Activated CD4-positive, alpha-beta T cell treated with anti-CD3 and anti-CD28 coated beads, Interleukin-2, amount 50 U/mL, for 16 hours (primary cell): ENCODE measurements around the gene BPIFA1.
A peak's percentile ranks its signal among the peaks of the same experiment; 100 is the strongest.

Experiments used
- DNase-seq: peaks from one replicate; pipeline ENCODE4 v3.0.0-alpha.2; 2020

Gene BPIFA1

DNA sequence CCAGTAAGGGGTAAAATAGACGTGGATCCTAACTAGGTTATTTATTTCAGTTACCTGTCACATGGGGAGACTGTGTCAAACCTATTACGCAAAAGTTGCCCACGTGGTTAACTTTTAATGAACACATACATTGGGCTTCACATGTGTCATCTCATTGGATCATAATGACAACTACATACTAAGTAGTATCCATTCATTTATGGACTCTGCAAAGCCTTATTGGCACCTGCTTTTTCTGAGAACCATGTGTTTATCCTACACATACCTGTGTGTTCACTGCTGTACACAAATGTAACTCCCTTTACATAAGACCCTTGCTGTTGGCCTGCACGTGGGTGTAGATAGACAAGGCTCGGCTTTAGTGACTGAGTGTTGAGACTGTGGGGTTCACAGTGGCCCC, 5.1 kb downstream of the BPIFA1 start:
- DNase-seq: no peak

DNA sequence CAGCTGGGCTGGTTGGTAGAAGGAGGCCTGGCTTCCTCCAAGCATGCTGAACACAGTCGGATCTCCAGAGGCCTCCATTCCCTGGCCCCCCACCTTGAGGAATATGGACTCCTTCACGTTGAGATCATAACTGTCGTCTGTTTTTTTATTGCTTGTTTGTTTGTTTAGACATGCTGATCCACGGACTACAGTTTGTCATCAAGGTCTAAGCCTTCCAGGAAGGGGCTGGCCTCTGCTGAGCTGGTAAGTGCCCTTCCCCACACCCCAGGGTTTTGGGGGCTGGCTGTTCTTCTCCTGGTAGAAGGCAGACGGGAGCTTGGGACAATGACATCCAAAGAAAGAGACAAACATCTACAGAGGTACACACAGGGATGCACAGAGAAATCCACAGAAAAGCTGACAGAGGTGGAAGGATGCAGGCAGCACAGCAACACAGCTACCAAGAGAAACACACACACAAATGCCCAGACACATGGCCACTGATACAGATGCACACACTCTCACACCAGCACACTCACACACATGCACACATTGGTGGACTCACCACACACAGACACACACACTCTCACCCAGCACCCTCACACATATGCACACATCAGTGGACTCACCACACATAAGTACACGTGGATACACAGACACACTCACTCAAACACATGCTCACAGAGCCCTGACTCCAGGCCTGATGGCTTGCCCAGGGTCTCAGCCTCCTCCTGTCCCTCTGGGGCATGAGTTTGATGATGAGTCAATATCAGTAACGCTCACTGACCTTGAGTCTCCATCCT, 6.7 kb downstream of the BPIFA1 start:
- no peak for DNase-seq

DNA sequence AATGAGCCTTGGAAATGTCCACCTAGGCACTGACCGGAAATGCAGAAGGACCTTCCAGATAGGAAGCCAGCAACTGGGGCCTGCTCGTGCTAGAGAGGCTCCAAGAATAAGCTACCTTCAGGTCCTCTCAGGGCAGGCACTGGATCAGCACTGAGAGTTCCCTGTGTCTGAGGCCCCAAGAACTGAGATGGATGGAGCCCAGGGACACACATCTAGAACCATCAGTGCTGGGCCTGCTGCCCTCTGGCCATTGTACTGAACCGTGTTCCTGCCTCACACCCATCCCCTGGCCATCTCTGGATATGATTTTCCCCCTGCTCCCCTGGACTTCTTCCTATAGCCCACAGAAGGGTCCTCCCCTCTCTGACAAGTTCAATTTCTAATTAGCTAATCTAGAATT, 10.3 kb downstream of the BPIFA1 start:
- DNase-seq: no peak

DNA sequence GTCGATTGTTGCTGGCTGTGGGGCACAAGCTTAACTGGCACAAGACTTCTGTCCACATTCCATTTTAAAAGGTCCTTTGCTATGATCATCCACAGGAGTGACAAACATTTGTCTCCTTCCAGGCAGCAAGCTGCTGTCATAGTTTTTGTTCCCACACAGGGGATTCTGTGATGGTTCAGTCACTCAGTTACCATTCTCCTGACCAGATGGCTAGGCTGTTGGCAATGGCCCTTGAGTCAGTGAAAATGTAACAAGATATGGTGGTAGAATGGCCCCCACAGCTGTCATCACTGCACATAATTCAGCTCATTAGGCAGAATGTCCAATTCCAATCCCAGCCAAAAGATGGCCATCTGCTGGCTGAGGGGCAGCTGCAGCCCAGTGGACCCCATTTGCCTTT, 13.7 kb downstream of the BPIFA1 start:
- no peak for DNase-seq

DNA sequence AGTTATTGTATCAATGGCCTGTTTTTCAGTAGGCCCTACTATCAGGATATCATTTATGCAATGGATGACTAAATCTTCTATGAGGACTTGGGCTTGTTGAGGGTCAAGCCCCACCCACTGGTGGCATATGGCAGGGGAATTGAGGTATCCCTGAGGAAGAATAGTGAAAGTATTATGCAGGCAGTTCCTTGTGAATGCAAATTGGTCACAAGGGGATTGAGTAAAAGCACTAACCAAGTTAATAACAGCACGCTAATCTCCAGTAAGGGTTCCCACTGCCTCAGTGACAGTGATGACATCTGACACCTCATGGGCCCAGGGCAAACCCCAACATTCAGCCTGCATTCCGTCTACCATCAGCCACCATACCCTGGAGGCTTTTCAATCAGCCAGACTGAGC, 14.9 kb downstream of the BPIFA1 start:
- no peak for DNase-seq

DNA sequence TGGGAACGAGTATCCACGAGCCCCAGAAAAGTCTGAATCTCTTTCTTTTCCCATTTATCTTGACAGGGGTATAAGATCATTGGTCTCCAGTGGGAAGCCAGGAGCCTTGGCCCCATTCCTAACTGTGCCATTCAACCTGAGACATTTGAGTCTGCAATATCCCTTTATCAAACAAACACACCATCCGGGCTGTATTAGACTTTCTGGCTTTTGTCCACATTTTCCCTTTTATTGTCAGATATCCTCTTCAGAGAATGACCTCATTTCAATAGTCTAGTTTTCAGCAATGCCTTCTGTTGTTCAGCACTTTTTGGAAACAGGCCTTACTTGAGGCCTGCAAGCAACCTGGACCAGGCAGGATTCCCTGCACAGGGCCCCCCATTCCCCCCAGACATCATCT, 15.7 kb downstream of the BPIFA1 start:
- no peak for DNase-seq

DNA sequence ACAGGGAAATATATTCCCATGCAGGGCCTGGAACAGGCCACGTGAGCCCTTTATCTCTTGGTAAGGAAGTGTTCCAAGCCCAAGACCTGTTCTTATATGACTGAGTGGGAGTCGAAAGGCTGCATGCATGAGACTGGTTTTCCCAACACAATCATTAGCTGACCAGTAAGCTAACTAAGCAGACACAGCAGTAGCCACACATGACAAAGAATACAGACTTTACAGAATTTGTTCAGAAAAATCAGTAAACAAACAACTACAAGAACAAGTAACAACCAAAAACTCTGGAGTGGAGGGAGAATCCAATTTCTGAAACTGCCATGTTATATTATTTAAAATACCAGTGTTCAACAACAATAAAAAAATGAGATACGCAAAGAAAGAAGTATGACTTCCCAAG, 16.7 kb downstream of the BPIFA1 start:
- no peak for DNase-seq

DNA sequence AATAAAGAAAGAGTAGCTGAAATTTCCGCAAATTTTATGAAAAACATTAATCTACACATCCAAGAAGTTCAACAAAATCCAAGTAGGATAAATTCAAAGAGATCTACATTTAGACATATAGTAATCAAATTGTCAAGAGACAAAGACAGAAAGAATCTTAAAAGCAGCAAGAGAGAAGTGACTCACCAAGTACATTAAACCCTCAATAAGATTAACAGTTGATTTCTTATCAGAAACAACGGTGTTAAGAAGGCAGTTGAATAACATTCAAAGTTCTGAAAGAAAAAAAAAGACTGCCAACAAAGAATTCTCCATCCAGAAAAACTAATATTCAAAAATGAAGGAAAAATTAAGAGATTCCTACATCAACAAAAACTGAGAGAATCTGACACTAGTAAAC, 19.2 kb downstream of the BPIFA1 start:
- DNase-seq: no peak

DNA sequence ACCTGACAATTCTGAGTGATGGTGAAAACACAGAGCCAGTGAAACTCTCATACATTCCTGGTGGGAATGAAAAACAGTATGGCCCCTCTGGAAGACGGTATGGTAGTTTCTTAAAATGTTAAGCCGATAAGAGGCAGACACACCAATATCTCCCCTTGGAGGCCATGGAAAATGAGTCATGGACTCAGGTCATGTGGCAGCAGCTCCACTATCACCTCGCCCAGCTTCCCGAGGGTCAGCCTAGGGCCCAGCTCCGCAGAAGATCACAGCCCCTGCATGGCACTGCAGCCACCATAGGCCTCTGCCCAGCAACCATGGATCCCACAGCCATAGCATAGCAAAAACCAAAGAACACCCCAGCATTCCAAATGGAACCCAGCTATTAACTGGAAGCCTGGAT, 21.4 kb downstream of the BPIFA1 start:
- DNase-seq: no peak

DNA sequence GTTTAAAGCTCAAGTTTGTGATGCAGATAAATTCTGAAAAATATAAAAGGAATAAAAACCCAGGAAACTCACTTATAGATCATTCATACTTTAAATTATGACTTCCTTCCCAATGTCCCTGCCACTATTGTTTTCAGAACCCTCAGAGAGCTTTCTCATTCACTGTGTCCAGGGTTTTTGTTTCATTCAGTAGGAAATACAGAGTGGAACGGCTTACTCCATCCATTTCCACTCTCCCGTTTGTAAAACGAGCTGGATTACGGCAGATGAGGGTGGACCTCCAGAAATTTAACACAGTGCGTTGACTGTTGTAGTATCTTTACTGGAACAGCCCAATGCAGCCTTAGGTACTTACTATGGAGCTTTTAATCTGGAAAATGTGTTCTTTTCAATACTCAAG, 23.6 kb downstream of the BPIFA1 start:
- DNase-seq: no peak

DNA sequence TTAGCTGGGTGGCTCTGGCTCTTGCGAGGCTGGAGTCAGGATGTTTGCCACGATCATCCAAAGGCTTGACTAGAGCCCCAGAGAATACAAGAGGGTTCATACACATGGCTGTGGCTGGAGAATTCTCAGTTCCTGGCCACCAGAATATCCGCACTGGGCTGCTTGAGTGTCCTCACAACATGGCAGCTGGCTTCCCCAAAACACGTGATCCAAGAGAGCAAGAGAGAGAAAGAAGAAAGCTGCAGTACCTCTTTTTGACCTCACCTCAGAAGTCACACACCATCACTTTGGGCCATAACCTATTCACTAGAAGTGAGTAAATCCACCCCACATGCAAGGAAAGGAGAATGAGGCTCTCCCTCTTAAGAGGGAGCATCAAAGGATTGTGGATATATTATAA, 25.7 kb downstream of the BPIFA1 start:
- no peak for DNase-seq

DNA sequence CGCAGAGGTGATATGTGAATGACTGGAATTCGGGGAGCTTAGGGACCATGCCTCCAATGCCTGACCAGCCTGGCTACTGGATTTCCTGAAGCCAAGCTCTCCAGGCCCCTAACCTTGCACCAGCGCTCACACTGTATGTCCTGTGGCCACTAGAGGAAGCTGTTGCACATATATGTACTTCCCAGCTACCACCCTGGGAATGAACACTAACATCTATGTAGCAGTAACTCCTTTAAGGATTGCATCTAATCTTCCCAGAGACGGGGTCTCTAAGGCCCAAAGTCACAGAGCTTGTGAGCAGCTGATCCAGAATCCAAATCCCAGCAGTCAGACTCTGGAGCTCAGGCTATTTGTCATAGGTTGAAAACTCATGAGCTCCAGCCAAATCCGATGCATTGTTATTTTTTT, 26.9 kb downstream of the BPIFA1 start:
- DNase-seq: no peak

DNA sequence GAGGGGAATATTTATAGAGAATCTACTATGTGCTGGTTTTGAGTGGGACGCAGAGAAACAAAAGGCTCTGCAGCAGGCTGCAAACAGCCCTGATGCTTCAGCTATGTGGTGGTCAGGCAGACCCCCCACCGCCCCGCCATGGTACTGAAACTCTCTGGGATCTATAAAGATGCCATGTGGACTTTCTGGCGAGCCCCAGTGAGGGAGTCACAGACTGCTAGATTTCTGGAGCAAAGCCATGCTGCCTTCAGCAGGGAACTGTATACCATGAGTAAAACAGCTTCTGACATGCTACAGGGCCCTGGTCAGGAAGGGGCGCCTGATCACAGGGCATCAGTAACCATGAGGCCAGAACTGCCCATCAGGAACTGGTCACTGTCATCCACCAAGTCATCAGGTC, 28.0 kb downstream of the BPIFA1 start:
- no peak for DNase-seq

DNA sequence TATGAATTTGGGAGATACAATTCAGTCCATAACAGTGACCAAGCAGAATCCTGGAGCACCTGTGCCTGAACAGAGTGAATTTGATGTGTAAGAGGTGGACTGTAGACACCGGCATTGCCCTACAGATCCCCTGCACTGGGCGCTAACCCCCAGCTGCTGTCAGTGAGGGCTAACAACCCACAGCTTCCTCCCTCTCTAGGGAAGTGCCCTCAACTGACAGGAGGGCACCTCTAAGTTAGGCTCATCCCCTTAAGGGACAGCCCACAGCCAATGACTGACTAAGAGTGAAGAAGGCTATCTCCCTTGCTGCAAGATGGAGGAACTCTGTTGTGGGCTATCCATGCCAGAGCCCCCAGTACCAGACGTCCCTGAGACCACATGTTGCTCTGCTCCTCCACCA, 31.9 kb downstream of the BPIFA1 start:
- no peak for DNase-seq

DNA sequence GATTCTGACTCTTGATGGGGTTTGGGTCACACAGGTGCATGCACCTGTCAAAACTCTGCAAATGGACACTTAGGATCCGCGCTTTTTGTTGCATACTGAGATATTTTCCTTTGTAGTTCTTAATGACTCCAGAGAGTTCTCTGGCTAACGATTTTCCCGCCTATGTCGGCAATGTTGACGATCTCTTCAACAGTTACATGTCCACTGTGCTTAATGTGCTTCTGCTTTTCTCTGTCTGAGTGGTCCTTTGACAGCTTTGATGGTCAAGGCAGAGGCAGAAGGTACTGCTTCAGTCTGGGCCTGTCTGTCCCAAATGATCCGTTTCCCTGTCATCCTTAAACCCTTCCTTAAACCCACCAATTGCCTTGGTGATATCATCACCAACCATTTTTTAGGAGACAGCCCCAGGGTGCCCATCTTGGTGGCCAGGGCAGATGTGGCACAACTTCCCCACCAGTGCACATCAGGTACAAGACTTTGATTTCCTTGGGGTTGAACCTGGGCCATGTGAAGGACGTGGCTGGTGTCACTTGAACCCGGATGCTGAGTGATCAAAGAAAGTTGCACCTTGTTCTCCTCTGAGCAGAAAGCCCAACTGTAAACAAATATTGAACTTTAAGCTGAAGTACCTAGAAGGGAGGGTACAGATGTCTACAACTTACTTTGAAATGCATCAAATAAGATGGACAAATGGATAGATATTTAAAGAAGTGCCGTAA, 36.5 kb downstream of the BPIFA1 start:
- no peak for DNase-seq

DNA sequence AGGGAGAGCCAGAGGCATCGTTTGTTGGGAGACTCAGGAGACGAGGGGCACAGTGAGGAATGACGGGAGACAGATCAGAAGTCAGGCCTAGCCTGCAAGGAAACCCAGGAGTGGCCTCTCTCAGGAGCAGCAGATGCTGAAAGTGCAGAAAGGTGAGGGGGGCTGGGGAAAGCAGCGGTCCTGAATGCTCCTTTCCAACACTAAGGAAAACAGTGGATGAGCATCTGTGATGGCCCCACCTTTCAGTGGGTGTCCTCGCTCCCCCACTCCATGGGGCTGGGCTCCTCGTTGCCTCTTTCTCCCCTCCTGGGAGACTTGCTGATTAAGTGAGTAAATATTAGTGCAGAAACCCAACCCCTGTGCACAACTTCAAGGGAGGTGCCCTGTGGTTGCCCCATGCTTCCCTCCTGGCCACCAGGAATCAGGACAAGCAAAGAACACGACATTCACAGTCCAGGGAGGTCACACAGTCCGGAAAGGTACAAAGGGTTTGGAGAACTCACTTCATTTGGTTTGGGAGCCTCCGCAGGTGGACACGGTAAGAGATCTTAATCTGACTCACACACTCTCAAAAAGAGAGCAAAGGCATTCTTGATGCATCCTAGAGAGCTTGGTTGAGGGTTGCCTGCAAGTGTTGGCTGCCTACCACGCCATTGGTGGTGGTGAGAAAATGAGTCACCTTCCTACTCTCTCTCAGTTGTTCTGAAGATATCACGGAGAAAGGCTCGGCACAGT, 37.5 kb downstream of the BPIFA1 start:
- DNase-seq: peak; percentile 58

DNA sequence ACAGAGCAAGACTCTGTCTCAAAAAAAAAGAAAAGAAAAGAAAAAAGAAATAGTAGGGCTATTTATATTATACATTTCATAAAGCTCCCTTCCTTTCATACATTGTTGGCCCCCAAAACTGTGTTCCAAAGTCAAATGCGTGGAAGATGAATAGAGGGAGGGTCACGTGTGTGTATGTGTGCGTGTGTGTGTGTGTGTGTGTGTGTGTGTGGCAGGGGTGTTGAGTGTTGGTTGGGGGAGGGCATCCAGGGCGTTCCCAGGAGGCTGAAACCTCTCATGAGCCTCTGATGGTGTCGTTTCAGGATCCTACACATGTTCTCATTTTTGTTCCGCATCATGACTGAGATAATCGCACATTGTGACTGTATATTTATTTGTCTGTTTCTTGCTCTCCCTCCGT, 39.4 kb downstream of the BPIFA1 start:
- no peak for DNase-seq

DNA sequence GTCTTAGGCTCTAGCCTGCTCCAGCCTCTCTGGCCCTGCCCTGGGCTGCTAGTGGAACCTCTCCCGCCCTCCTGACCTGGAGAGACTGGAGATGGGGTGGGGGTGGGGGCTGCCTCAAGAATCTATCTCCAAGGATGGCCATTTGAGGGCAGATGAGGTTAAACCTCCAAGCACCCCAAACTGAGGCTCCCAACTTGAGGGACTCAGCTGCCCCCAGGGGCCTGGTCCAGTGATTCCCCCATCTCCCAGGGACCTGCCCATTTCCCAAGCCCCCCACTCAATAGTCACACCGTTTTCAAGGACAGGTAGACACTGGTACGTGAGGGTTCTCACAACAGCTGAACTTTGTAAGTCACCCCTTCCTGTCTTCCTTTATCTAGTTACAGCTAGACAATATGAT, 40.1 kb downstream of the BPIFA1 start:
- no peak for DNase-seq

DNA sequence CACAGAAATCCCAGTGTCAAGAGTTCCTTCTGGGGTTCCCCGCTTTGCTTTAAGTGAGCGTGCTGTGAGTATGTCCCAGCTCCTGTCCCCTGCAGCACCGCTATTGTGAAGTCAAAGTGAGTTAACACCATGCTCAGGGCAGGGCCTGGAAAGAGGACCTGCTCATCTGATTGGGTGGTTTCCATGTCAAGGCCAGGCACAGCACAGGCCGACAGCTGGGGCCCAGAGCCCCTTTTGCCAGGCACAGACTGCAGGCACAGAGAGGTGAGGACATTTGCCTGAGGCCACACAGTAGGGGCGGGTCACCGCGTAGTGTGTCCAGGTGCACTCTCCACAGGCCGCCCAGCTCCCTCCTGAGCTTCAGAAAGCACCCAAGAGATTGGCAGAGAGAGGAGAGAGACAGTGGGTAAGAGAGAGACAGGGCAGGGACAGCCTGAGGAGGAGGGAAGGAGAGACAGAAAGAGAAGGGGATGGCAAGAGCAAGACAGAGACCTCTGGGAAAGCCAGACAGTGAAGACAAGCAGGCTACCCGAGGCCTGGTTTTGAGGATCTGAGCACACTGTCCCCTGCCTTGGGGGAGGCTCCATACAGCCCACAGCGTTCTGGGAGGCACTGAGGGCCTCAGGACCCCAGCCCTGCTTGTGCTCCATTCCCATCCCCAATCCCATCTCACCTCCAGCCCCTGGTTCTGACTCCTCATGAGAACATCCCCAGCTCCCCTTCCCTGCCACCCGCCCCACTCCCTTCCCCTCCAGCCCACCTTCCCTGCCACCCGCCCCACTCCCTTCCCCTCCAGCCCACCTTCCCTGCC, 40.7 kb downstream of the BPIFA1 start:
- DNase-seq: no peak

DNA sequence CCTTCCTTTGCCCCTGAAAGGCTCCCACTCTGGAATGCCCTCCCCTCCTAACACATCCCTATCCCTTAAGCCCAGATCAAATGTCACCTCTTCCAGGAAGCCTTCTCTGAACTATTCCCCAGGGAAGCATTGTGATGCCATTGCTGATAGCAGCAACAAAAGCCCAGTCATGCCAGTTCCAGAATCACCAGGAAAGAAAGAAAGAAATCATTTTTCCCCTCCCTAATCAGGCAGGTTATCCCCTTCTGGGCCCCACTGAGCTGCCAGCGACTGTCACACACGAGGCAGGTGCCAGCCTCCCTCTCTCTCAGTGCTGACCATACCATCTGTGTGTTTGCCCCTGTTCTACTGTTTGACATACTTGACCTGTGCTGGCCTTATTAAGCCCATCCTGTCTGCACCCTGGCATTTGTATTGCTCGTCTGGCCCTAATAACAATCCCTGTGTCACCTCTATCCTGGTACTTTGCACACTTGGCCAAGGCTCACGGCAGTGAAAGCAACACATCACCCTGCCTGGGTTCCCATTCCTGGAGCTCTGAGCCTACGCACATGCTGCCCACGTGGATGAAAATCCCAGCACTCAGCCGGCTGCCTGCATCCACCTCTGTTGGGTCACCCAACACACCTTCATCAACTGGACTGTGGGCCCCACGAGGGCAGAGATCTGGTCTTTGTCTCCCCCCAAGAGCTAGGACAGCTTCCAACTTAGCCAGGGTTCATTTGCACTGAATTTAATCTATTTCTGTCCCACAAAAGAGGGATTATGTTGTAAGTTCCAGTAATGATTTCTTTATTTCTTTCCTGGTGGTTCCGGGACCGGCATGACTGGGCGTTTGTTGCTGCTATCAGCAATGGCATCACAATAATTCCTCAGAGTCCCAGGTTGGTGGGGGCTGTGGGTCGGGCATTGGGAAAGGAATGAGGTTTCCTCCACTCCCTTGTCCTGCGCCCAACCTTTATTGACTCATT, 42.0 kb downstream of the BPIFA1 start:
- no peak for DNase-seq

DNA sequence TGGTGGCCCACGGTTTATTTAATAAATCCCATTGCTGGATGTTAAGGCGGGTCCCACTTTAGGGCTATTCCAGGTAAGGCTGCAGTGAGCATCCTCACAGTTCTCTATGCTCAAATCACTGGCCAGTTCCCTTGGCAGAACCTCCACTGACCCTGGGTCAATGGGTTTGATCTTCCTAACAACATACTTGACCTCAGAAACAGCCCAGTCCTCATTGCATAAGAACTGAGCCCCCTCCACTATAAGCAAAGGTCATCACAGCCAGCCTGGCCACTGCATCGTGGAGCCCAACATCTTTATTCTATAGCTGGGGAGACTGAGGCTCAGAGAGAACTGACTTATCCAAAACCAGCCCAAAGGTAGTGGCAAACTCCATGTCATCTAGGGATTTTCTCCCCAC, 42.9 kb downstream of the BPIFA1 start:
- no peak for DNase-seq
